Activated CD8-positive, alpha-beta memory T cell treated with anti-CD3 and anti-CD28 coated beads, Interleukin-2, amount 50 U/mL, for 24 hours (primary cell): Measurements from ENCODE around the gene TXNL4A.
"Not testable (repeated sequence)": the region's sequence is repeated elsewhere in the genome, so short reads cannot be mapped to it uniquely, and the experiment has no call there.

Experiments
- DNase-seq: peaks from one replicate; pipeline ENCODE4 v3.0.0-alpha.2; 2020; ENCODE audit errors: extremely low read depth

The TXNL4A gene

DNA sequence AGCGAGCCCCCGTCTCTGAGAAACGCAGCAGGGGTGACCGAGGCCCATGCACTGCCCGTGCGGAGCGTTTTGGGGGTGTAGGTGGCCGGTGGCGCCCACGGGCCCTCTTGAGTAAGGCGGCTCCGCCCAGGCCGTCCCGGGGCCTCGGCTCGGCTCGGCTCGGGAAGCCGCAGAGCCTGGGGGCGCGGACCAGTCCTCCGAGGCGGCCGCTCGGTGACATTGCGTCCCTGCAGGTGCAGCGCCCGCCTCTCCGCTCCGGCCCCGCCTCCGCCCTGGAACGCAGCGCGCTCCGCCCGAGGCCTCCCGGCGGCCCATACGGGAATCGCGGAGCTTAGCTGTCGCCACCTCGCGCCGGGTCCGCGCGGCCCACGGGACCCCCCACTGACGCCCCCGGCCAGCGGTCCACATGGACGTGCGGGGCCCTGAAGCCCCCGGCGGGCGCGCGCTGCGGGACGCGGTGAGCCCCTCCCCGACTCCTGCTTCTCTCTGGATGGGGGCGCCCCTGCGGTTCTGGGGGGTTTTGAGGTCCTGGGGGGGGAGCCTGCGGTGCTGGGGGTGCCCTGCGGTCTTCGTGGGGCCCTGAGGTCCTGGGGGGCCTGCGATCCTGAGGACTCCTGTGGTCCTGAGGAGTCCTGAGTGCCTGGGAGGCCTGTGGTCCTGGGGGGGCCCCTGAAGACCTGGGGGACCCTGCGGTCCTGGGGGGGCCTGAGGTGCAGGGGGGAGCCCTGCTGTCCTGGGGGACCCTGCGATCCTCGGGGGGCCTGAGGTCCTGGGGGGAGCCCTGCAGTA is 23.8 kb downstream of the TXNL4A start, which contains the start of gene HSBP1L1:
Gene HSBP1L1, plus strand, starts transcription at position 314 of the 789 bp plus-strand sequence. Its CDS starts 93 bp downstream, at position 407.
- DNase-seq = no peak

DNA sequence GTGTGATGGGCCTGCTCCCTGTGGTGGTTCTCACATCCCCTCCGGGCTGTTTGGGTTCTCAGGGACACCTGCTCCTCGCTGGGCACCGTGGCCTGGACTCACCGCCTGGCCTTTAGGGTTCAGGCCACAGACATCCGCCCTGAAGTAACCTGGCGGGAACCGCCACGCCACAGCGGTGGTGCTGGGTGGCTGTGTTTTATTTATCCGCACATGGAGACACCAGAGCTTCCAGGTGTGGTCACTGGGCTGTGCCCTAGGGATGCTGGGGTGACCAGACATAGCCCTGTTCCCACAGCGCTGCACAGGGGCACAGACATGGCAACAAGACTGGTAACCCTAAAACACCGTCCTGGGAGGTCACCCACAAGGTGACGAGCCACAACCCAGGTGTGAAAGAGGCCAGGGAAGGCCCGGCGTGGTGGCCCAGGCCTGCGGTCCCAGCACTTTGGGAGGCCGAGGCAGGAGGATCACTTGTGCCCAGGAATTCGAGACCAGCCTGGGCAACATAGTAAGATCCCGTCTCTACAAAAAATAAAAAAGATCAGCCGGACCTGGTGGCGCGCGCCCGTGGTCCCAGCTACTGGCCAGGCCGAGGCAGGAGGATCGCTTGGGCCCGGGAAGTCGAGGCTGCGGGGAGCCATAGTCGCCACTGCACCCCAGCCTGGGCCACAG is 24.6 kb downstream of the TXNL4A start:
- no peak for DNase-seq

DNA sequence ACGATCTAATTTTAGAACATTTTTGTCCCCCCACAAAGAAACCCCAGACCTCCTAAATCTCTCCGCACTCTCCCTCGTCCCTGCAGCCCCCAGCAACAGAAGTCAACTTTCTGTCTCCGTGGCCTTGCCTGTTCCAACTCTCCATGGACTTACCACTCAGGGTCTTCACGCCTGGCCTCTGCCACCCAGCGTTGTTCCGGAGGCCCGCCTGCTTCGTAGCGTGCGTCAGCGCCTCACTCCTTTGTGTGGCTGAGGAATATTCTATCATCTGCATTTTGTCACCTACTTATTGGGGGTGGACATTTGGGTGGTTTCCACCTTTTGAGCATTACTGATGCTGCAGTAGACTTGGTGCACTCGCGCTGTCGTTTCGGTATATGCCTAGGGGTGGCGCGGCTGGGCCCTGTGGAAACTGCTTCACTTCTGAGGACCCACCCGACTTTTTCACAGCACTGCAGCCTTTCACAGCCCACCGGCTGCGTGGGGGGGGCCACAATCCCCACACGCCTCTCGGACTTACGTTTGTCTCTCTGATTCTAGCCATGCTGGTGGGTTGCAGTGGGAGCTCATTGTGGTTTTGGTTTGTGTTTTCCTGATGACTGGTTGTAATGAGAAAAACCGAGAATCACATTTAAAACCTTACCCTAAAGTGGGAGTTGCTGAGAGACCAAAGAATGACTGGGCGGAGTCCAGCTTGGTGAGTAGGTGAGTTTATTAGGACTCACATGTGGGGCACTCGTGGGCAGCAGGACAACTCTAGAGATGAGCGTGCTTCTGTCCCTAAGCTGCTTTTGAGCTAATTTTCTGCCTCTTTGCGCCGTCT is 25.3 kb downstream of the TXNL4A start:
- DNase-seq = peak; percentile 26

DNA sequence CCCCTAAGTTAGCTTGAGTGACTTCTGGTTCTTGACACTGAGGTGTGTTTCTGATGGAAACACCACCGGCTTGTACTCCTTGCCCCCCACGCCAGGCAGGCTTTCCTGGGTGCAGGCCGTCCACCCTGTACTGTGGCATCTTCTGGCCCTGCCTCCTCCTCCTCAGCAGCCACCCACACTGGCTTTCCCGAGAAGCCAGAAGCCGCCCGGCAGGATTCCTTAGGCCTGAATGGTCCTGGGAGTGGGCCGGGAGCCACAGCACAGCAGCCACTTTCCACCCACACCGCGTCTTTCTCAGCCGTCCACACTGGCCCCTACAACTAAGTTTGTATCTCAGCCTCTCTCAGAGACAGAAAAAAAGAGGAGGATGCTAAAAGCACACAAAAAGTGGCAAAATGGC is 26.1 kb downstream of the TXNL4A start:
- no peak for DNase-seq

DNA sequence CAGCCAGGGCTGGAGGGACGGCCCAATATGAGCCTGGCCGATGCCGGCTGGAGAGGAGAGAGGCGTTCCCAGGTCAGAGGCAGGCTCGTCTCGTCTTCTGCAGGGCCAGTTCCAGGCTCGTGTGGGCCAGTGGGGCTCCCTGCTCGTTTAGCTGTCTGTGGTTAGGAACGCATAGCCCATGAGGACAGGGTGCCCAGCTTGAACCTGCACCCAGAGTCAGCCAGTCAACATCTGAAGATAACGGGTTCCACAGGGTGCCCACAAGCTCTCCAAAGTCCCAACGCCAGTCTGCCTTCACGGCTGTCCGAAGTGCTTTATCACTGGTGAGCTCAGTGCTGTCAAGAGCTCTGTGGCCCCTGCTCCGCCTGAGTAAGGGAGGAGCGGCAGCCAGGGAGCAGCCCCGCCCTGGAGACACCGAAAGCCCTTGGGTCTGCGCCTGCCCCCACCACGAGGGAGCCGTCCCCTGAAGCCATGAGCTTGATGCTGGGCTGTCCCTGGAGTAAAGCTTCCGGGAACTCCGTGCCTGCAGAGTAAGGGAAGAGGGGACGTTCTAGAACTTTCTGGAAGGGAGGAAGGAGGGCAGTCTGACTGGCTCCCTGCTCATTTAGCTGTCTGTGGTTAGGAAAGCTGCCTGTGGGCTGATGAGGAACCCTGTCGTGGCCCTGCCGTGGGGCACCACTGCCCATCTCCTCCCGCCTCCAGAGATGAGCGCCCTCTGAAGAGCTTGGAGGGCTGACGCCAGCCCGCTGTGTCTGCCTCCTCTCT is 26.7 kb downstream of the TXNL4A start:
- no peak for DNase-seq

DNA sequence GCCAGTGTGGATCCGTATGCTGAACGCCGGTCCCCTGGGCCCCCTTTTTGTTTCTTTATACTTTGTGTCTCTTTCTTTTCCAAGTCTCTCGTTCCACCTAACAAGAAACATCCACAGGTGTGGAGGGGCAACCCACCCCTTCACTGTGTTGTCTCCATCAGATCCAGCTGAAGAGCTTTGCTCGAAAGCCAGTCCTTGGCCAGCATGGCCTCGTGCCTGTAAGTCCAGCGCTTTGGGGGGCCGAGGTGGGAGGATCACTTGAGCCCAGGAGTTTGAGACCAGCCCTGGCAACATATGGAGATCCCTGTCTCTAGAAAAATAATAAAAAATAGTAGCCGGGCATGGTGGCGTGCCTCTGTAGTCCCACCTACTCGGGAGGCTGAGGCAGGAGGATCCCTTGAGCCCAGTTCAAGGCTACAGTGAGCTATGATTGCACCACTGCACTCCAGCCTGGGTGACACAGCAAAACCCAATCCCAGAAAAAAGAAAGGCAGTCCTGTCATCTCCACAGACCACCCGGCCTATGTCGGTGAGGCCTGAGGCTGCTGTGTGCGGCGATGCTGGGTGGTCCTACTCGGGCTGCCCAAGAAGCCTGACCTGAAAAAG is 27.3 kb downstream of the TXNL4A start:
- DNase-seq = no peak

DNA sequence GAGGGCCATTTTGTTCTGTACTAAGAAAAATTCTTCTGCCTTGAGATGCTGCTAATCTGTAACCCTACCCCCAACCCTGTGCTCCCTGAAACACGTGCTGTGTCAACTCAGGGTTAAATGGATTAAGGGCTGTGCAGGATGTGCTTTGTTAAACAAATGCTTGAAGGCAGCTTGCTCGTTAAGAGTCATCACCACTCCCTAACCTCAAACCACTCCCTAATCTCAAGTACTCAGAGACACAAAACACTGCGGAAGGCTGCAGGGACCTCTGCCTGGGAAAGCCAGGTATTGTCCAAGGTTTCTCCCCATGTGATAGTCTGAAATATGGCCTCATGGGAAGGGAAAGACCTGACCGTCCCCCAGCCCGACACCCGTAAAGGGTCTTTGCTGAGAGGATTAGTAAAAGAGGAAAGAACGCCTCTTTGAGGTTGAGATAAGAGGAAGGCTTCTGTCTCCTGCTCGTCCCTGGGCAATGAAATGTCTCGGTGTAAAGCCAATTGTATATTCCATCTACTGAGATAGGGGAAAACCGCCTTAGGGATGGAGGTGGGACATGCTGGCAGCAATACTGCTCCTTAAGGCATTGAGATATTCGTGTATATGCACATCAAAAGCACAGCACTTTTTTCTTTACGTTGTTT is 28.1 kb downstream of the TXNL4A start:
- not testable (repeated sequence) for DNase-seq

DNA sequence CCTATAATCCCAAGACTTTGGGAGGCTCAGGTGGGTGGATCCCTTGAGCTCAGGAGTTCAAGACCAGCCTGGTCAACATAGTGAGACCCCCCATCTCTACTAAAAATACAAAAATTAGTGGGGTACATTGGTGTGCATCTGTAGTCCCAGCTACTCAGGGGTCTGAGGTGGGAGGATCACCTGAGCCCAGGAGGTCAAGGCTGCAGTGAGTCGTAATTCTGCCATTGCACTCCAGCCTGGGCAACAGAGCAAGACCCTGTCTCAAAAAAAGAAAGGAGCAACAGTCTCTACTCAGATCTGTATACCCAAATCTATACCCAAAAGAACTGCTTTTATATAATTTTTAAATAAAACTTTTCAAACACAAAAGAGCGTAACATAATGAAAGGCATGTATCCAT is 29.4 kb downstream of the TXNL4A start:
- no peak for DNase-seq

DNA sequence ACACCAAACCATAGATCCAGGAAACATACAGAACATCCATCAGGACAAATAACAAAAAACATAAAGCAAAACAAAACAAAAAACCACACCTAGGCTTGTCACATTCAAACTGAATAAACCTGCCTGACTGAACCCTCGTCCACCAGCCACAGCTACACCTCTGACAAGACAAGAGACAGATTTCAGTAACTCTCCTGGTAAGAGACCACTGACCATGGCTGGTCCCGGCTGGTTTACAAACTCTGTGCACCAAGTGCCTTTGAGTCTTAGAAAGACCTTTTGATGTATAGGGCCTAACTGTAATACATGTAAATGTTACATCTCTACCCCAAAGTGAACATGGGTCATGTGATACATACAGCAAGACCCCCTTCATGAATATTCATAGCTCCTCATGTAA is 32.1 kb downstream of the TXNL4A start:
- no peak for DNase-seq

DNA sequence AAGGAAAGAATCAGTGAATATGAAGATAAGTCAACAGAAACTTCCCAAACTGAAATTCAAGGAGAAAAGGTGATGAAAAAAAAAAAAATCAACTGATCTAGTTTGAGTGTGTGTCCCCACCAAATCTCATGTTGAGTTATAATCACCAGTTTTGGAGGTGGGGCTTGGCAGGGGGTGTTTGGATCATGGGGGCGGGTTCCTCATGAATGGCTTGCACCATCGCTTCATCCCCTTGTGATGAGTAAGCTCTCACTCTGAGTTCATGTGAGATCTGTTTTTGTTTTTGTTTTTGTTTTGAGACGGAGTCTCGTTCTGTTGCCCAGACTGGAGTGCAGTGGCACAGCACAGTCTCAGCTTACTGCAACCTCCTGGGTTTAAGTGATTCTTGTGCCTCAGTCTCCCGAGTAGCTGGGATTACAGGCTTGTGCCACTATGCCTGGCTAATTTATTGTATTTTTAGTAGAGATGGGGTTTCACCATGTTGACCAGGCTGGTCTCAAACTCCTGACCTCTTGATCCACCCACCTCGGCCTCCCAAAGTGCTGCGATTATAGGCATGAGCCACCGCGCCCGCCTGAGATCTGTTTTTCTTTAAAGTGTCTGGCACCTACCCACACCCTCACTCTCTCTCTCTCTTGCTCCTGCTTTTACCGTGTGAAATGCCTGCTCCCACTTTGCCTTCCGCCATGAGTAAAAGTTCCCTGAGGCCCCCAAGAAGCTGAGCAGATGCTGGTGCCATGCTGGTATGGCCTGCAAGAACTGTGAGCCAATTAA is 32.9 kb downstream of the TXNL4A start:
- DNase-seq = no peak

DNA sequence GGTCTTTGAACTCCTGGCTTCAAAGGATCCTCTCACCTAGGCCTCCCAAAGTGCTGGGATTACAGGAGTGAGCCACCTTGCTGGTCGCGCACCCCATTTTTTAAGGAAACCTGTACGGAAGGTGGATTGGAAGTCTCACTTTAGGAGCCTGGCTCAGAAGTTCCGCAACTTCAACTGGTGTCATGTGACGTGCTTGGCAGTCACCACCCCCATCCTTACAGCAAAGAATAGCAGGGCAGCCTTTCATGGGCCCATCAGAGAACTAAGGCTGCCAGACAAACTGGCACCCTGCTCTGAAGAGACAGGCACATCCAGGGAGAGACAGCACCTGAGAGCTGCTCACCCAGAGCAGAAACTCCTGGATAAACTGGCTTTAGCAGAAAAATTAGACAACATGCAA is 33.6 kb downstream of the TXNL4A start:
- DNase-seq = no peak

DNA sequence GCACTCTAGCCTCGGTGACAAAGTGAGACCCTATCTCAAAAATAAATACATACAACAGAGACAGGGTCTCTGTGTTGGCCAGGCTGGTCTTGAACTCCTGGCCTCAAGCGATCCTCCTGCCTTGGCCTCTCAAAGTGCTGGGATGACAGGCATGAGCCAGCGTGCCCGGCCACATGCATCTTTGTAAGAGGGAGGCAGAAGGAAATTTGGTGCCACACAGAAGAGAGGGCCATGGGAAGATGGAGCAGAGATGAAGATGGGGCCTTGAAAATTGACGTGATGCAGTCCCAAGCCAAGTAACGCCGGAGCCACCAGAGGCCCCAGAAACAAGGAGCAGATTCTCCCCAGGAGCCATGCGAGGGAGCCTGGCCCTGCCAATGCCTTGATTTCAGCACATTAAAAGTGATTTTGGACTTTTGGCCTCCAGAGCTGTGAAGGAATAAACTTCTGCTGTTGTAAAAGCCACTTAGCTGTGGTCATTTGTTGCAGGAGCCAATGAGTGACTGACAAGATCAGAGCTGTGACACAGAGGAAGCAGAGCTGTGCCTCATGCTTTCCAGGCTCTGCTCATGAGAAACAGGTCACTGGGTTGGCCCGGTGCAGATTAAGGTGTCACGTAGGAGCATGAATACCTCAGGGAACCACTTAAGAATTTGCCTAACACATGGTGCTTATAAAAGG is 34.3 kb downstream of the TXNL4A start:
- DNase-seq = no peak

DNA sequence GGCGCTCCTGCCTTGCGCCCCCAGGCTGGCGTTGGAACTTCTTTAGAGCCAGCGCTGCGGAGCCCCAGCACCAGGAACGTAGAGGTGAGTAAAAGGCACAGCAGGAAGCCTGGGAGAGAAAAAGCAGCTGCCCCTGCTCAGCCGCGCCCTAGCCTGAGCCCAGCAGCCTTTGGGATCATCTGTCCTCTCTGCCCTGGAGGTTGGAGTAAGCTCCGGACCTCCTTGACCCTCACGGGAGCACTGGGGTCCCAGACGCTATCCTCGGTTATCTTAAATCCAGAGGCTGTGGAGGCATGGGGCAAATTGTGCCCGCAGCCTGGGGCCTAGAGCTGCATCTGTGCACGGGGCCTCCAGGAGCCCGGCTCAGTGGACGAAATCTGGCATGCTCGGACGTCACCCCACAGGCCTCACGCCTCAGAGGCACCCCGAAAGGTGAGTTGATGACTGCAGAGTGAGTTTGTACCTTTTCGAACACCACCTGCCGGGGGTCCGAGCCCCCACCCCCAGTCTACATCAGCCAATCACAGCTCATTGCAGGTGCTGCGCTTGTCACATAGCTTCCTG is 35.3 kb downstream of the TXNL4A start:
- DNase-seq = no peak

DNA sequence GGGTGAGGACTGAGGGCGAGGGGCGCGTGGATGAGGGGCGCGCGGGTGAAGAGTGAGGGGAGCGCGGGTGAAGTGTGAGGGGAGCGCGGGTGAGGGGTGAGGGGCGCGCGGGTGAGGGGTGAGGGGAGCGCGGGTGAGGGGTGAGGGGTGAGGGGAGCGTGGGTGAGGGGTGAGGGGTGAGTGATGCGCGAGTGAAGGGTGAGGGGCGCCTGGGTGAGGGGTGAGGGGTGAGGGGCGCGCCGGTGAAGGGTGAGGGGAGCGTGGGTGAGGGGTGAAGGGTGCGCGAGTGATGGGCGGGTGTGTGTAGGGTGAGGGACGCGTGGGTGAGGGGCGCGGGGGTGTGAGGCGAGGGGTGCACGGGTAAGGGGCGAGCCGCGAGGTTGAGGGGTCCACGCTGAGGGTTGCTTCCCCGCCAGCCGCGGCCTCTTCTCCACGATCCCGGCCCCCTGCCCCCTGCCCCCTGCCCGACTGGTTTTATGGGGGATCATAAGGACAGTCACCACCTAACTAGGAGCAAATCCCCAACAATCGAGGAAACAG is 35.8 kb downstream of the TXNL4A start:
- no peak for DNase-seq

DNA sequence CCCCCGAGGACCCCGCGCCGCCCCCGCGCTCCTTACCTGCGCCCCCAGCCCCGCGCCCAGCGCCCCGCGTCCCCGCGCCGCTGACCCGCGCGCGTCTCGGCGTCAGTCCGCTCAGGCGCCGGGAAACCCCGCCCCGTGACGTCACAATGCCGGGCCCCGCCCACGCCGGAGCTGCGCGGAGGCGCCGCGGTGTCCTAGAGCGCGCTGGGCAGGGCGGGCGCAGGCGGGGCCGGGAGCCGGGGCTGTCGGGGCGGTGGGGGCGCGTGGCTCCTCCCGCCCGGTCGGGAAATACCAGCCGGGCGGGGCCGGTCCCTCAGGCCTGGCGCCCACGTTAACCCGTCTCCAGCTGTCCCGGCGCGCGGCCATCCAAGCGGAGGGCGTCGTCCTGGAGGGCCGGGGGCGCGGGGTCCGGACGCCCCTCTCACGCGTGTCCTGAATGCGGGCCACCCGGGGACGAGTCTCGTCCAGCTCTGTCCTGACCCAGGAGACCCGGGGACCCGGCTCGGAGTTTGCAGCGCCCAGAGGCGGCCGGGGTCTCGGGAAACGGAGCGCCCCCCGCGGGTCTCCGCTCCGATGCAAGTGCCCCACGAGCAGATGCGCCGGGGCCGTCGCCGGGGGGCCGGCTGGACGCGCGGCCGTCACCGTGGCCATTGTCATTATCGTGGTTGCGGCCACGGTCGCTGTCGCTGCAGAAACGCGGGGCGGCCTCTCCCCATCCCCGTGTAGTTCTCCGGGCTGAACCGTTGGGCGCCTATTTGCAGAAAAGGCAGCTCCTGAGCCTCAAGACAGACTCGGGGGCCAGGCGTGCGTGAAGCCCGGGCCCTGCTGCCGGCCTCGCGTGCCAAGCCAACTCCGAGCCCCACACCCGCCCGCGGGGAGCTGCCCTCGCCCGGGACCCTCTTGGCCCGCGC is 36.6 kb downstream of the TXNL4A start, which contains the start of gene SLC66A2:
Gene SLC66A2, minus strand, starts transcription at position 109 of the 911 bp plus-strand sequence. CDS start 727 bp downstream, outside the sequence.
- DNase-seq = peak; percentile 86

DNA sequence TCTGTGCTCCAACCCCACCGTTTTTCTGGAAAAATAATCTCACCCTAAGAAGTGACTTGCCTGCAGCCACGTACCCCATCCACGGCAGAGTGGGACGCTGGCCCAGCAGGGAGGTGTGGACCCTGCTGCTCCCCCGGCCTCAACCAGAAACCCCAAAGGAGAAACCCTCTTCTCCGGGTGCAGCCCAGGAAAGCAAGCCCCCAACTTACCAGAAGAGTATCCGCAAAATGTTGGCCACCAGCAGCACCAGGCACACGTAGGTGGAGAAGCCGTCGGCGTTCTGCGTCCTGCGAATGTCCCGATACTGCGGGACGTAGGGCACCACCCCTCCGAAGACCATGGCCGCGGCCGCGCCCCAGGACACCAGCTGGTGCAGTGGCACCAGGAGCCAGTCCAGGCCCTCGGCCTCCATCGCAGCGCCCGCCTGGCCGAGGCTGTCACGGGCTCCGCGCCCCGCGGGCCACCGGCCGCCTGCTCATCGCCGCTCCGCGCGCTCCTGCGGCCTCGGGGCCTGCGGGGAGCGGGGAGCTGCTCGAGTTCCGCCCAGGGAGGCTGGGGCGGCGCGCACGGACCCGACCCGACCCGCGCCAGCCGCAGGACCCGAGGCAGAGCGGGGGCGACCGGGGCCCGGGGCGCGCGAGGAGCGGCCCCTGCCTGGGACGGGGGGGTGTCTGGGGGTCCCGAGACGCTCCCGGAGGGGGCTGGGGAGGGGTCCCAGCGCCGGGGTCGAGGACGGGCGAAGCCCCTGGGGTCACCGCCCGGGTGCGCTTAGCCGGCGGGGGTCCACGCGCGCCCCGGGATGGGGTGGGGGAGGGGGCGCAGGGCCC is 37.6 kb downstream of the TXNL4A start:
- no peak for DNase-seq
